PC-9 (cell line): ENCODE data around the gene TSPEAR.

Experiments
- EZH2 ChIP-seq: fragments of 200-600 bp; sonication (generic); IDR thresholded peaks from 2 replicates; pipeline ENCODE4 v1.8.0; 2017; ENCODE audit warnings: antibody characterized with exemption, low read depth
- TF ChIP-seq, protein P1 (sequence below): fragments of 200-600 bp; sonication (generic); conservative IDR thresholded peaks from 2 replicates; pipeline ENCODE4 v1.6.1; 2017; ENCODE audit warnings: mixed run types, antibody characterized with exemption, mild to moderate bottlenecking, moderate library complexity

DNA sequence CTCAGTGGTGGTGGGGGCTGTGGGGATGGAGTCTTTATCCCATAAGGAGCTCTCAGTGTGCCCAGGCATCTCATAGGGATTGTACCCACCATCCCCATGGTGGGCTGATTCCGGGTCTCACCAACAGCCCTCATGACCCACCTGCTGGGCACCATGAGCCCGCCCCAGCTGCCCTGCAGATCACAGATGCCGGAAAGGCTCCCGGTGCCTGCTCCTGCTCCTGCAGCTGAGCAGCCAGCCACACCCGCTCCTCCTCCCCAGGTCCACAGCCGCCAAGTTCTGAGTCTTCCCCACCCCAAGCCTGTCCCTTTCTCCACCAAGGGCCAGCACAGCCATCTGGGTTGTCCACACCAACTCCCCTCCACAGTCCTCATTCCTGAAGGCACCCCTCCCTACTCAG is 15.5 kb upstream of the TSPEAR start:
- TF ChIP-seq, protein P1, sequence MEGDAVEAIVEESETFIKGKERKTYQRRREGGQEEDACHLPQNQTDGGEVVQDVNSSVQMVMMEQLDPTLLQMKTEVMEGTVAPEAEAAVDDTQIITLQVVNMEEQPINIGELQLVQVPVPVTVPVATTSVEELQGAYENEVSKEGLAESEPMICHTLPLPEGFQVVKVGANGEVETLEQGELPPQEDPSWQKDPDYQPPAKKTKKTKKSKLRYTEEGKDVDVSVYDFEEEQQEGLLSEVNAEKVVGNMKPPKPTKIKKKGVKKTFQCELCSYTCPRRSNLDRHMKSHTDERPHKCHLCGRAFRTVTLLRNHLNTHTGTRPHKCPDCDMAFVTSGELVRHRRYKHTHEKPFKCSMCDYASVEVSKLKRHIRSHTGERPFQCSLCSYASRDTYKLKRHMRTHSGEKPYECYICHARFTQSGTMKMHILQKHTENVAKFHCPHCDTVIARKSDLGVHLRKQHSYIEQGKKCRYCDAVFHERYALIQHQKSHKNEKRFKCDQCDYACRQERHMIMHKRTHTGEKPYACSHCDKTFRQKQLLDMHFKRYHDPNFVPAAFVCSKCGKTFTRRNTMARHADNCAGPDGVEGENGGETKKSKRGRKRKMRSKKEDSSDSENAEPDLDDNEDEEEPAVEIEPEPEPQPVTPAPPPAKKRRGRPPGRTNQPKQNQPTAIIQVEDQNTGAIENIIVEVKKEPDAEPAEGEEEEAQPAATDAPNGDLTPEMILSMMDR = no peak
- no peak for TF ChIP-seq EZH2
